ENCODE measurements around the gene YBEY. TPM values are rescaled to one million over a fixed set of nuclear protein-coding genes. Genes with fewer than 3 reads are reported as not detected.

Gene YBEY
- total RNA-seq, 4 donors from 2014 or later: 4.7 to 17.9 (median 11.7) TPM

GRCh38 chr21:46323710-46324389 lies 37.7 kb downstream of the YBEY start, which contains the start of the genes C21orf58 and PCNT:
C21orf58 (minus strand) TSS chr21:46323870; CDS start chr21:46322738, 1,132 bp downstream.
PCNT (plus strand) TSS chr21:46324156; CDS start chr21:46324229, 73 bp downstream.
- 0 to 2% methylated on average over 8 to 13 of the region's 76 CpGs for WGBS, 2 donors
- peak within 1 kb of the TSS; percentile 97 to 100 (median 100) for H3K27ac ChIP-seq
- H3K4me3 ChIP-seq: peak within 1 kb of the TSS; percentile 74 to 99 (median 96)
- DNase-seq: peak; percentile 84
- peak in 1 of 6 experiments; percentile 12 for TF ChIP-seq CTCF (IDR thresholded peaks at IDR 0.05)
- TF ChIP-seq POLR2A (IDR thresholded peaks at IDR 0.05): peak in 1 of 4 donors; percentile 42
- peaks cover 13 to 48% (median 20%) of the 10 kb centered on the region in 3 donors for H3K4me1 ChIP-seq
- intact Hi-C loops (cut with DNase I): loop anchor here (10.0 kb wide), 1 partner anchor 99 kb away; the partner anchor contains the start of gene LSS
- no peaks in the 10 kb centered on the region for H3K27me3 ChIP-seq
- peaks cover 0 to 24% (median 0%) of the 10 kb centered on the region in 3 donors for H3K36me3 ChIP-seq
- no peaks in the 10 kb centered on the region for H3K9me3 ChIP-seq

- peak overlapping the region; percentile 74 to 99 (median 96) for H3K4me3 ChIP-seq
- peaks cover 13 to 48% (median 20%) of the 10 kb centered on the region in 3 donors for H3K4me1 ChIP-seq
- peak in 2 of 4 donors; percentile 55 to 70 for TF ChIP-seq POLR2A (IDR thresholded peaks at IDR 0.05)
- TF ChIP-seq CTCF (IDR thresholded peaks at IDR 0.05): peak in 1 of 6 experiments; percentile 16
- H3K27me3 ChIP-seq: no peaks in the 10 kb centered on the region
- H3K36me3 ChIP-seq: peaks cover 0 to 31% (median 0%) of the 10 kb centered on the region in 3 donors
- H3K9me3 ChIP-seq: no peaks in the 10 kb centered on the region
- H3K27ac ChIP-seq: peak overlapping the region; percentile 97 to 100 (median 100)
- intact Hi-C loops (cut with DNase I): loop anchor here (10.0 kb wide), 1 partner anchor 100 kb away; the partner anchor contains the start of gene LSS
- peak; percentile 69 for DNase-seq
- no CpG with 5 or more reads among the region's 98 CpGs for WGBS, 2 donors
Measured at GRCh38 chr21:46324390-46325072, 38.4 kb downstream of the YBEY start.

- TF ChIP-seq POLR2A (IDR thresholded peaks at IDR 0.05): no peak
- TF ChIP-seq CTCF (IDR thresholded peaks at IDR 0.05): peak in 3 of 6 experiments; percentile 3 to 16 (median 10)
- intact Hi-C loops (cut with DNase I): loop anchor here (10.0 kb wide), 1 partner anchor 100 kb away; the partner anchor contains the start of gene LSS
Measured at GRCh38 chr21:46325073-46325912, 39.2 kb downstream of the YBEY start.

GRCh38 chr21:46326110-46326703 lies 40.1 kb downstream of the YBEY start:
- no peaks in the 10 kb centered on the region for H3K9me3 ChIP-seq
- H3K27me3 ChIP-seq: no peaks in the 10 kb centered on the region
- no peak for DNase-seq
- H3K4me1 ChIP-seq: peaks cover 13 to 40% (median 20%) of the 10 kb centered on the region in 3 donors
- peak overlapping the region in 1 of 4 donors; percentile 93 for H3K27ac ChIP-seq
- TF ChIP-seq CTCF (IDR thresholded peaks at IDR 0.05) (no peak), POLR2A (IDR thresholded peaks at IDR 0.05) (no peak)
- WGBS, 2 donors: 85 to 92% methylated on average over 8 to 15 of the region's 15 CpGs
- intact Hi-C loops (cut with DNase I): loop anchor here (10.0 kb wide), 1 partner anchor 101 kb away; the partner anchor contains the start of gene LSS
- H3K4me3 ChIP-seq: no peak overlapping the region
- peaks cover 0 to 48% (median 3%) of the 10 kb centered on the region in 3 donors for H3K36me3 ChIP-seq

More at GRCh38 chr21:46325073-46325912, 39.2 kb downstream of the YBEY start:
- Histone ChIP-seq H3K27me3 (no peaks in the 10 kb centered on the region), H3K27ac (peak overlapping the region; percentile 93 to 100 (median 100)), H3K4me3 (peak overlapping the region; percentile 74 to 99 (median 96)), H3K4me1 (peaks cover 13 to 48% (median 20%) of the 10 kb centered on the region in 3 donors), H3K9me3 (no peaks in the 10 kb centered on the region), H3K36me3 (peaks cover 0 to 39% (median 3%) of the 10 kb centered on the region in 3 donors)
- DNase-seq: no peak
- 7 to 15% methylated on average over 23 to 29 of the region's 43 CpGs for WGBS, 2 donors

Data from esophagus squamous epithelium (tissue), 5 donors.